Central memory CD8-positive, alpha-beta T cell (primary cell): Measurements from ENCODE around the gene BRWD1.

Experiments used
- ATAC-seq: fragments of 150-1000 bp; cut with Tn5 transposase; replicated peaks from 2 replicates; pipeline ENCODE4 v1.10.0; 2022; ENCODE audit warnings: mild to moderate bottlenecking, moderate FRiP score, moderate number of reproducible peaks; ENCODE audit not compliant: poor library complexity, severe bottlenecking; ENCODE audit errors: extremely low read depth
- DNase-seq, 2 donors: peaks; one replicate each; pipeline ENCODE4 v3.0.0; 2021; ENCODE audit warnings: low spot score in 2 of 2
- H3K27ac Mint-ChIP-seq: one replicate; pipeline ENCODE4 v1.8.0; 2022; ENCODE audit warnings: low read depth, mild to moderate bottlenecking, moderate library complexity, mixed read lengths
- H3K27me3 Mint-ChIP-seq: one replicate; pipeline ENCODE4 v1.8.0; 2022; ENCODE audit warnings: mixed read lengths
- H3K36me3 Mint-ChIP-seq: one replicate; pipeline ENCODE4 v1.8.0; 2022; ENCODE audit warnings: mild to moderate bottlenecking, moderate library complexity, mixed read lengths; ENCODE audit not compliant: insufficient read depth
- H3K4me1 Mint-ChIP-seq: one replicate; pipeline ENCODE4 v1.8.0; 2022; ENCODE audit warnings: mixed read lengths
- H3K4me3 Mint-ChIP-seq: one replicate; pipeline ENCODE4 v1.8.0; 2022; ENCODE audit warnings: mild to moderate bottlenecking, moderate library complexity, mixed read lengths
- H3K9me3 Mint-ChIP-seq: one replicate; pipeline ENCODE4 v1.8.0; 2022; ENCODE audit warnings: mixed read lengths

The BRWD1 gene

GRCh38 chr21:39313571-39314142 lies at the start of gene BRWD1:
TSS of gene BRWD1 (minus strand) at chr21:39313632. CDS start at chr21:39313491, 141 bp downstream.
- Mint-ChIP-seq H3K9me3 (no peaks in the 10 kb centered on the region), H3K27ac (peak within 1 kb of the TSS; percentile 95), H3K4me3 (peak within 1 kb of the TSS; percentile 83), H3K36me3 (peaks cover 45% of the 10 kb centered on the region), H3K27me3 (no peaks in the 10 kb centered on the region), H3K4me1 (peaks cover 41% of the 10 kb centered on the region)
- peak; percentile 47 for ATAC-seq
- DNase-seq, result peak; percentile 74 to 75

GRCh38 chr21:39362733-39363132 lies 49.3 kb upstream of the BRWD1 start:
- no peak overlapping the region for H3K4me3 Mint-ChIP-seq
- no peaks in the 10 kb centered on the region for H3K9me3 Mint-ChIP-seq
- H3K36me3 Mint-ChIP-seq, result peaks cover 2% of the 10 kb centered on the region
- no peak overlapping the region for H3K27ac Mint-ChIP-seq
- H3K27me3 Mint-ChIP-seq, result peaks cover 18% of the 10 kb centered on the region
- H3K4me1 Mint-ChIP-seq, result no peaks in the 10 kb centered on the region
- DNase-seq (no peak), ATAC-seq (no peak)

DNA sequence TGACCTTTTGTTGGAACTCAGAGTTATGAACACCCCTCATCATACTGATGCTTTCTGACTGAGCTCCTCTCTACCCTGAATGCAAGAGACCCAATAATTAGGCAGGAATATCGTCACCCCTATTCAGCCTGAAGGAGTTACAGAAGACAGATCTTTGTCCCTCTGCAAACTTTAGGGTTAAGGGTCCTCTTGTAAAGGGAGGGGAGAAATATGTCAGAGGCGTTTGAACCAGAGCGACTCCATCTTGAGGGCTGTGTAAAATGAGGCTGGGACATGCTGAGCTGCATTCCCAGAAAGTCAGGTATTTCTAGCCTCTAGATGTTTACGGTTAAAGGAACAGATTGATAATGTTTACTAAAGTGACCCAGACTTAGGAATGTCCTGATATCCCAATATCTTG lies 46.0 kb upstream of the BRWD1 start:
- peaks cover 30% of the 10 kb centered on the region for H3K27me3 Mint-ChIP-seq
- H3K36me3 Mint-ChIP-seq, result peaks cover 2% of the 10 kb centered on the region
- no peaks in the 10 kb centered on the region for H3K9me3 Mint-ChIP-seq
- ATAC-seq (no peak), DNase-seq (no peak)
- H3K27ac Mint-ChIP-seq, result no peak overlapping the region
- no peak overlapping the region for H3K4me3 Mint-ChIP-seq
- H3K4me1 Mint-ChIP-seq, result no peaks in the 10 kb centered on the region

- H3K4me1 Mint-ChIP-seq, result peaks cover 5% of the 10 kb centered on the region
- ATAC-seq, result no peak
- H3K27ac Mint-ChIP-seq, result no peak overlapping the region
- H3K27me3 Mint-ChIP-seq, result peaks cover 28% of the 10 kb centered on the region
- H3K9me3 Mint-ChIP-seq, result no peaks in the 10 kb centered on the region
- DNase-seq, result no peak
- H3K36me3 Mint-ChIP-seq, result peaks cover 12% of the 10 kb centered on the region
- H3K4me3 Mint-ChIP-seq, result no peak overlapping the region
These were observed 39.9 kb upstream of the BRWD1 start for GRCh38 chr21:39353295-39353694.

- DNase-seq (no peak), ATAC-seq (no peak)
- peak overlapping the region; percentile 85 for H3K4me3 Mint-ChIP-seq
- peaks cover 17% of the 10 kb centered on the region for H3K27me3 Mint-ChIP-seq
- no peaks in the 10 kb centered on the region for H3K9me3 Mint-ChIP-seq
- peaks cover 26% of the 10 kb centered on the region for H3K4me1 Mint-ChIP-seq
- peak overlapping the region; percentile 91 for H3K27ac Mint-ChIP-seq
- peaks cover 30% of the 10 kb centered on the region for H3K36me3 Mint-ChIP-seq
These were observed 36.9 kb upstream of the BRWD1 start for GRCh38 chr21:39350094-39351005.

DNA sequence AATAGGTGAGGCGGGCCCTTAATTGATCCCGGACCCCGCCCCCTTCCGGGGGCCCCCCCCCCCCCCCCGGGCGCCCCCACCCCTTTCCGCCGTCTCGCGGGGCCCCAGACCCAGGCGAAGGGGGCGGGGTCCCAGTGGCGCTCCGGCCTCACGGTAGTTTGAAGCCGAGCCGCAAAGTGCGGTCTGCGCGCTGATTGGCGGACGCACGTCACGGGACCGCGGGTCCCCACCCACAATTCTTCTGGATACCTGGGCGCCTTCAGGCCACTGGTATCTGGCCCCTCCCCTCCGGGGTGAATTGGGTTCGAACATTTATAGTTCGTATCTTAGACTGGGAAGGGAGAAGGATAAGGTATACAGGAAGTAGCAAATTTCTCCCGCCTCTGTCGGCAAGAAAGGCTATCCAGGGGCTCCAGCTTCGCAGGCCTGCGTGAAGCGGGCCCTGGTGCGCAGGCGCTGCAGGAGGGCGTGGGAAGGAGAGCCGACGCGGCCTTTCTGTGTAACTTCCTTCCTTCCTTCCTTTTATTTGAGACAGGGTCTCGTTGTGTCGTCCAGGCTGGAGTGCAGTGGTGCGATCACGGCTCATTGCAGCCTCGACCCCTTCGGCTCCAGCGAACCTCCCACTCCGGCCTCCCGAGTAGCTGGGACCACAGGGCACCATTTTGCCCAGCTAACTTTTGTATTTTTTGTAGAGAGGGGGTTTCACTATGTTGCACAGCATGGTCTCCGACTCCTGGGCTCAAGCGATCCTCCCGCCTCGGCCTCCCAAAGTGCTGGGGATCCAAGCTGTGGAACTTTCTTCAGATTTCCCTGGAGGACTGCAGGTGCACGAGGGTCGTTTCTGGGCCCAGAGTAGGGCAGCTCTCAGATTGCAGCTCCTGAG lies 36.0 kb upstream of the BRWD1 start:
- ATAC-seq, result peak; percentile 88
- peak; percentile 92 to 93 for DNase-seq
- H3K9me3 Mint-ChIP-seq, result no peaks in the 10 kb centered on the region
- peak overlapping the region; percentile 85 for H3K4me3 Mint-ChIP-seq
- peak overlapping the region; percentile 91 for H3K27ac Mint-ChIP-seq
- peaks cover 8% of the 10 kb centered on the region for H3K27me3 Mint-ChIP-seq
- peaks cover 32% of the 10 kb centered on the region for H3K4me1 Mint-ChIP-seq
- peaks cover 36% of the 10 kb centered on the region for H3K36me3 Mint-ChIP-seq

DNA sequence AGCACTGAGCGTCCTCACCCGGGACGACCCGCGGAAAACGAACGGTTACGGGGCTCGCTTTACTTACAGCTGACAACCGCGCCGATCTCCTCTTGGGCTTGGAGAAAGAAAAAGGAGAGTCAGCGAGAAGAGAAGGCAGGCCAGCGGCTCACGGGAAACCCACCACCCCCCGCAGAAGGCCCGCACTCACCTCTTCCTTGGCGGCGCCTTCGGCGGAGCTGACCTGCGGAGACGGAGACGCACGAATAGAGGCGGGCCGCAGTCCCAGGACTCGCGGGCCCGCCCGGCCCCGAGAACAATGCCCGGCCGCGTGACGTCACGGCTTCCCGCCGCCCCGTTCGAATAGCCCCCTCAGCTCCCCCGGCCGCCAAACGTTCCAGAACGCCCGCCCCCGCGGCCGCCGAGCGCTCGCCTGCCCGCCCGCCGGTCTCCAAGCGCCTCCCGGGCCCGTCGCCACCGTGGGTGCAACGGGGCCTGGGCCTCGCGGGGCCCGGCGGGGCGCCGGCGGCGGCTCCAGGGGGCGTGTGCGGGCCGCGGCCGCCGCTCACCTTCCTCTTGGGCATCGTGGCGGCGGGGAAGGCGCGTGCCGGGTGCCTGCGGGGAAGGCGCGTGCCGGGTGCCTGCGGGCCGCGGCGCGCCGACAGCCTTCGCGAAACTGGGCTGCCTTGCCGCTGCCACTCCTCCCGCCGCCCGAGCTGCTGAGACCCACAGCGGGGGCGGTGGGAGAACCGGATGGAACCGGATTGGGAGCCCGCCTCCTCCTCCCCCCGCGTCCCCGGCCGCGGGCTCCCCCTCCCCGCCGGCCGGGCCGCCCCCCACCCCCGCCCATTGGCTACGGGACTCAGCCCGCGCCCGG lies 35.2 kb upstream of the BRWD1 start, which contains the start of gene HMGN1:
HMGN1 (minus strand) TSS at position 734 of the 856 bp plus-strand sequence; CDS start at position 563, 171 bp downstream.
- peaks cover 41% of the 10 kb centered on the region for H3K36me3 Mint-ChIP-seq
- H3K27ac Mint-ChIP-seq, result peak within 1 kb of the TSS; percentile 91
- peak; percentile 68 to 84 for DNase-seq
- H3K4me3 Mint-ChIP-seq, result peak within 1 kb of the TSS; percentile 85
- H3K27me3 Mint-ChIP-seq, result no peaks in the 10 kb centered on the region
- H3K9me3 Mint-ChIP-seq, result no peaks in the 10 kb centered on the region
- ATAC-seq, result peak; percentile 69
- H3K4me1 Mint-ChIP-seq, result peaks cover 32% of the 10 kb centered on the region

DNA sequence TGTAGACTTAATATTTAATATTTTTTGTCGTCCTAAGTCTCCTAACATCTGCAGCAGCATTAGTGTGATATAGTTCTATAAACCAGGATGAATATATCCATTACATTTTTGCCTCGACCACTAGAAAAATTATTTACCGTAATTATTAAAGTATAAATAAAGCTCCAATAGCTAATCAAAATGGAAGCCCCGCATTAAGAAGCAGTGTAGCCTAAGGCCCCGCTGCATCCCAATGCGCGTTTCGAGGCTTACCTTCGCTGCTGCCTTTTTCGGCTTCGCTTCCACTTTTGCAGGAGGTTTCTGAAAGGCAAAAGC lies 34.6 kb upstream of the BRWD1 start:
- no peaks in the 10 kb centered on the region for H3K9me3 Mint-ChIP-seq
- H3K4me3 Mint-ChIP-seq, result peak overlapping the region; percentile 85
- peaks cover 32% of the 10 kb centered on the region for H3K4me1 Mint-ChIP-seq
- H3K36me3 Mint-ChIP-seq, result peaks cover 46% of the 10 kb centered on the region
- H3K27me3 Mint-ChIP-seq, result no peaks in the 10 kb centered on the region
- DNase-seq (no peak), ATAC-seq (peak; percentile 13)
- H3K27ac Mint-ChIP-seq, result peak overlapping the region; percentile 87

GRCh38 chr21:39347537-39347936 lies 34.1 kb upstream of the BRWD1 start:
- Mint-ChIP-seq H3K36me3 (peaks cover 45% of the 10 kb centered on the region), H3K27me3 (no peaks in the 10 kb centered on the region), H3K9me3 (no peaks in the 10 kb centered on the region), H3K27ac (peak overlapping the region; percentile 87), H3K4me3 (peak overlapping the region; percentile 85), H3K4me1 (peaks cover 32% of the 10 kb centered on the region)
- ATAC-seq (no peak), DNase-seq (no peak)

DNA sequence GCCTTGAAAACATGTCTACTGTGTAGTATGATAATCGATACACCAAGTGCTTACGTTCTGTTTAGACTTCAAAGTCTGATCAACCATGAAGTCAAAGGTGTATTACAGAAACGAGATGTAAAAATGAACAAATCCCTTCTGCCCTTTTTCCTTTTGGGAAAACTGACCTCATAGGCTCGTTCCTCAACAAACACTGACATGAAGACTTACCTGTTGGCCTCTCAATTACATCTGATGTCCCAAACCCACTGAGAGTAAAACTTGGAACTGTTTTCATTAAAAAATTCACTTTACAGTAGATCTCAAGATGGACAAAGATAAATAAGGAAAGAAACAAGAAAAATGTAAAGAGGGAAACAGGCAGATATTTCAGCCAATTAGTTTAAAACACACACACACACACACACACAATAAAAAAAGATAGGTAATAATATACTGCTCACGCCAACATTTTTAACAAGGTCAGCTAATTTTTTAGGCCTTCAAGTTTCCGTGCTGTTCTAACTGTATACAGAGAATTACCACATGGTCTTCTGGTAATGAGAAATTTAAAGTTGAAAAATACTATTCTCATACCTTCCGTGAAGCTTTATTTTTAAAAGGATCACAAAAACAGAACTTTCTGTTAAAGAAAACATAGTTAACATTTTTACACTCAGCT lies 33.4 kb upstream of the BRWD1 start:
- H3K9me3 Mint-ChIP-seq, result no peaks in the 10 kb centered on the region
- H3K27ac Mint-ChIP-seq, result peak overlapping the region; percentile 87
- peaks cover 51% of the 10 kb centered on the region for H3K36me3 Mint-ChIP-seq
- no peak for ATAC-seq
- H3K27me3 Mint-ChIP-seq, result no peaks in the 10 kb centered on the region
- no peak for DNase-seq
- peaks cover 32% of the 10 kb centered on the region for H3K4me1 Mint-ChIP-seq
- H3K4me3 Mint-ChIP-seq, result peak overlapping the region; percentile 85

DNA sequence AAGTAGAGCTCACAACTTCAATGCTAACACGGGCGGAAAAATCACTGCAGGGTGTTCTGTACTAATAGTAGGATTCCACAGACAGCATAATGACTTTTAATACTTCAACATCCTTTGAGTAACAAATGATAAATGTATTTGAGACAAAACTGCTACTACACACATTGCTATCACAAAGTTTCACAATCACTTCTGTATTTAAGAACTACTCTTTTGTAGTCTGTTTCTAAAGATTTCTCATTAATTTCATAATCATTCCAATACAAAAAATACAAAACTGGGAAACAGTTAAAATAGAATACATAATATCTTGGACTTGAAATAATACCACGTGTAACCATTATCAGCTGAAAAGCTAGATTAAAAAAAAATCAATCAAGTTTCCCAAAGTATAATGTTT lies 32.8 kb upstream of the BRWD1 start:
- Mint-ChIP-seq H3K9me3 (no peaks in the 10 kb centered on the region), H3K4me3 (peak overlapping the region; percentile 85), H3K36me3 (peaks cover 52% of the 10 kb centered on the region), H3K27me3 (no peaks in the 10 kb centered on the region), H3K4me1 (peaks cover 32% of the 10 kb centered on the region), H3K27ac (no peak overlapping the region)
- no peak for ATAC-seq
- DNase-seq, result no peak
